ENCODE data around the gene SNORC. TPM values are rescaled to one million over a fixed set of nuclear protein-coding genes. Genes with fewer than 3 reads are reported as not detected.

Gene SNORC
- total and polyA plus RNA-seq, 2 experiments from 2014 or later = 0.39 TPM; not detected in 1

DNA sequence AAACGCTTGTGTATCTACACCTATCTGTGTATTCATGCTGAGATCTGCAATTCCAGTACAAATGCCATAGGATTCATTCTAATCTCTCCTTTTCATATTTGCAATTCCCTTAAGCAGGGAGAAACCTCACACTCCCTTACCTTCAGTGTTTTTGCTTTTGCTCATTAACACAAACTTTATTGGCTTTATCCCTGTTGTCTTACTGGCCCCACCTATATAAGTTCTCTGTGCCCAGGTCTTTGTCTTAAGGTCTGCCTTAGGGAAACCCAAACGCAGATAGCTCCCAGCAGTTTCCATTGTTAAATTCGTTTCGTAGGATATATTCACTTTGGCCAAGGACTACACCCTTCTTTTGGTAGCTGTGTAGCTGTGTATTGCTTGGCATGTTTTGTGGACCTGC lies 4.0 kb upstream of the SNORC start:
- WGBS, 2 experiments (ENCODE audit: low coverage in 1 of 2, low lambda C conversion rate in 2 of 2, missing lambda C conversion rate in 2 of 2) = 83 to 94% methylated on average over 4 of the region's 4 CpGs
- no peaks in the 10 kb centered on the region for H3K4me1 ChIP-seq (ENCODE audit: insufficient read depth)
- DNase-seq = no peak
- in situ Hi-C loops (cut with MboI) = no loop called here
- H2AFZ ChIP-seq = no peak overlapping the region
- no peaks in the 10 kb centered on the region for H3K79me2 ChIP-seq (ENCODE audit: insufficient read depth)
- no peaks in the 10 kb centered on the region for H3K27me3 ChIP-seq (replicated peaks; ENCODE audit: insufficient read depth)
- TF ChIP-seq EZH2phosphoT487 (IDR thresholded peaks at IDR 0.05; ENCODE audit: insufficient read depth, low read depth) (no peak), EZH2 (IDR thresholded peaks at IDR 0.05; ENCODE audit: insufficient read depth, poor library complexity, severe bottlenecking) (no peak)
- no peak overlapping the region for H3K27ac ChIP-seq
- H3K9me3 ChIP-seq (ENCODE audit: low read depth) = no peaks in the 10 kb centered on the region
- no peaks in the 10 kb centered on the region for H4K20me1 ChIP-seq (ENCODE audit: insufficient read depth)
- no peak overlapping the region for H3K9ac ChIP-seq
- H3K9me2 ChIP-seq (ENCODE audit: insufficient read depth) = no peaks in the 10 kb centered on the region
- H3K4me3 ChIP-seq = no peak overlapping the region
- no peaks in the 10 kb centered on the region for H3F3A ChIP-seq (ENCODE audit: insufficient read depth)
- H3K36me3 ChIP-seq (ENCODE audit: low read depth) = no peaks in the 10 kb centered on the region; the same call in 1 of the 2 replicates
- no peak overlapping the region for H3K4me2 ChIP-seq (ENCODE audit: unreplicated experiment)

DNA sequence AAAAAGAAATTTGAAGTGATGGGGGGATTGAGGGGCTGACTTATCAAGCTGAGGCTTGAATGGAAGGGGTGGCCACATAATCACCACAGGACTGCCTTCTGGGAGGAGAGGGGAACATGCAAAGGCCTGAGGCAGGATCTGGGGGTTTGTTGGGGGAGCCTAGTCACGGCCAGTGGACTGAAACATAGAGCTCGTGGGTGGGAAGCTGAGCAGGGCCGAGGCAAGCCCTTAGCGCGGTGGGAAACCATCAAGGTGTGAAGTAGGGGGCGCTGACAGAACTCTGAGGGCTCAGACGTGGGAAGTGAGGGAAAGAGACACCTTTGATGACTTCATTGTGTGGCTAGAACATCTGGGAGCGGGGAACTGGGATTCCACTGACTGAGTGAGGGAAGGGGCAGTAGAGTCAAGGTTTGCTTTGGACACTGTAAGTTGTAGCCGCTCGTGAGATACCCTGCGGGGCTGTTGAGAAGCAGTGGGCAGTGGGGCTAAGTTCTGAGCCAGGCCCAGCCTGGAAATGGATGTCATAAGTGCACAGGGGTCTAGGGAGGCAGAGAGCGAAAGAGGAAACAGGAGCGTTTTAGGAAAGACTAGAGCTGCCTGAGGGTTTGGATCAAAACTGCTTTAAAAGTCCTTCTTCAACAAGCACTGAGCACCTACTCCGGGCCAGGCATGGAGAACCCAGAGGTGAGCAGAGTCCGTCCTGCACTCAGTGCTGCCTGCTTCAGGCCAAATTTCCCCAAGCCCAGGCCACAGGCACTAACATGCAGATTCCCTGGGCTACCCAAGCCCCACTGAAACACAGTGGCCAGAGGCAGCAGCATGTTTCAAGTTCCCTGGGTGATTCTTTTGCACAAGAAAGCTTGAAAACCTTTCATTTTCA lies 686 bp upstream of the SNORC start:
- Histone ChIP-seq H3K4me3 (no peak overlapping the region), H3K27ac (no peak overlapping the region), H3K4me1 (ENCODE audit: insufficient read depth) (no peaks in the 10 kb centered on the region), H3K27me3 (replicated peaks; ENCODE audit: insufficient read depth) (no peaks in the 10 kb centered on the region), H3K4me2 (ENCODE audit: unreplicated experiment) (no peak overlapping the region), H3F3A (ENCODE audit: insufficient read depth) (no peaks in the 10 kb centered on the region), H3K9ac (no peak overlapping the region), H3K9me2 (ENCODE audit: insufficient read depth) (no peaks in the 10 kb centered on the region), H4K20me1 (ENCODE audit: insufficient read depth) (no peaks in the 10 kb centered on the region), H2AFZ (no peak overlapping the region), H3K9me3 (ENCODE audit: low read depth) (no peaks in the 10 kb centered on the region), H3K36me3 (ENCODE audit: low read depth) (no peaks in the 10 kb centered on the region), H3K79me2 (ENCODE audit: insufficient read depth) (no peaks in the 10 kb centered on the region)
- WGBS, 2 experiments (ENCODE audit: low coverage in 1 of 2, low lambda C conversion rate in 2 of 2, missing lambda C conversion rate in 2 of 2) = 58 to 66% methylated on average over 14 to 15 of the region's 15 CpGs
- DNase-seq = no peak
- in situ Hi-C loops (cut with MboI) = no loop called here
- TF ChIP-seq EZH2 (IDR thresholded peaks at IDR 0.05; ENCODE audit: insufficient read depth, poor library complexity, severe bottlenecking) = no peak
- no peak for TF ChIP-seq EZH2phosphoT487 (IDR thresholded peaks at IDR 0.05; ENCODE audit: insufficient read depth, low read depth)

- H3K79me2 ChIP-seq (ENCODE audit: insufficient read depth) = no peaks in the 10 kb centered on the region
- no peak overlapping the region for H3K4me2 ChIP-seq (ENCODE audit: unreplicated experiment)
- no peaks in the 10 kb centered on the region for H3K4me1 ChIP-seq (ENCODE audit: insufficient read depth)
- no peaks in the 10 kb centered on the region for H3K36me3 ChIP-seq (ENCODE audit: low read depth)
- no peaks in the 10 kb centered on the region for H3K9me2 ChIP-seq (ENCODE audit: insufficient read depth)
- no peak overlapping the region for H2AFZ ChIP-seq
- no peak for TF ChIP-seq EZH2phosphoT487 (IDR thresholded peaks at IDR 0.05; ENCODE audit: insufficient read depth, low read depth)
- TF ChIP-seq EZH2 (IDR thresholded peaks at IDR 0.05; ENCODE audit: insufficient read depth, poor library complexity, severe bottlenecking) = no peak
- no peak for DNase-seq
- no peaks in the 10 kb centered on the region for H3F3A ChIP-seq (ENCODE audit: insufficient read depth)
- in situ Hi-C loops (cut with MboI) = no loop called here
- H3K4me3 ChIP-seq = no peak overlapping the region
- no peaks in the 10 kb centered on the region for H4K20me1 ChIP-seq (ENCODE audit: insufficient read depth)
- no peak overlapping the region for H3K27ac ChIP-seq
- WGBS, 2 experiments (ENCODE audit: low coverage in 1 of 2, low lambda C conversion rate in 2 of 2, missing lambda C conversion rate in 2 of 2) = 79% methylated on average over 17 of the region's 17 CpGs
- H3K9me3 ChIP-seq (ENCODE audit: low read depth) = no peaks in the 10 kb centered on the region
- H3K27me3 ChIP-seq (replicated peaks; ENCODE audit: insufficient read depth) = no peaks in the 10 kb centered on the region
- no peak overlapping the region for H3K9ac ChIP-seq
These were observed 805 bp downstream of the SNORC start for GRCh38 chr2:232870766-232871371.

DNA sequence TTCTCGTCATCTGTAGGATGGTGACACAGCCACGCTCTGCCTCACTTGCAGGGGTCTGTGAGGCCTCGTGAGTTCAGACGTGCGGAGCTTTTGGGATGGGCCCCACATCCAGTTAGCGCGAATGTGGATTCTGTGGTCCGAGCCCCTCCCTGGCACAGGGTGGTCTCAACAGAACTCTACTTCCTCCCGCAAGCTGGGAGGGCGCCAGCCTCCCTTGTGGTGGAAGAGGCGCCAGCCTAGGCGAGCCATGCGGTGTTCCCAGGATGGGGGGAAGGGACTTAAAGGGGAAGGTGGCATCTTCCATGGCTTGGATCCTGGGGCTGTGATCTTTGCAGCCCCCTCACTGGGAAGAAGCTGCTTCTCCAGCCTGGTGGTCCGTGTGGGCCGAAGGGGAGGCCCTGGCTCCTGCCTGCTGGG lies 1.4 kb downstream of the SNORC start:
- Histone ChIP-seq H3K36me3 (ENCODE audit: low read depth) (no peaks in the 10 kb centered on the region), H2AFZ (no peak overlapping the region), H3K27me3 (replicated peaks; ENCODE audit: insufficient read depth) (no peaks in the 10 kb centered on the region), H3K9me2 (ENCODE audit: insufficient read depth) (no peaks in the 10 kb centered on the region), H3K9ac (no peak overlapping the region), H4K20me1 (ENCODE audit: insufficient read depth) (no peaks in the 10 kb centered on the region), H3K27ac (no peak overlapping the region), H3K9me3 (ENCODE audit: low read depth) (no peaks in the 10 kb centered on the region), H3K4me3 (no peak overlapping the region), H3K4me1 (ENCODE audit: insufficient read depth) (no peaks in the 10 kb centered on the region), H3K4me2 (ENCODE audit: unreplicated experiment) (no peak overlapping the region), H3F3A (ENCODE audit: insufficient read depth) (no peaks in the 10 kb centered on the region), H3K79me2 (ENCODE audit: insufficient read depth) (no peaks in the 10 kb centered on the region)
- 87 to 92% methylated on average over 12 to 15 of the region's 15 CpGs for WGBS, 2 experiments (ENCODE audit: low coverage in 1 of 2, low lambda C conversion rate in 2 of 2, missing lambda C conversion rate in 2 of 2)
- no peak for TF ChIP-seq EZH2phosphoT487 (IDR thresholded peaks at IDR 0.05; ENCODE audit: insufficient read depth, low read depth)
- no peak for TF ChIP-seq EZH2 (IDR thresholded peaks at IDR 0.05; ENCODE audit: insufficient read depth, poor library complexity, severe bottlenecking)
- DNase-seq = no peak
- in situ Hi-C loops (cut with MboI) = no loop called here

Data from GM23248 (cell line).